Germinal center (tissue), 1 donor: ENCODE results near the gene CLEC1B.
"Not testable (repeated sequence)": the region's sequence is repeated elsewhere in the genome, so short reads cannot be mapped to it uniquely, and the experiment has no call there.

Experiments used
- DNase-seq: peaks from one replicate; pipeline ENCODE4 v3.0.0; 2012; ENCODE audit warnings: mixed read lengths, low spot score

The CLEC1B gene

DNA sequence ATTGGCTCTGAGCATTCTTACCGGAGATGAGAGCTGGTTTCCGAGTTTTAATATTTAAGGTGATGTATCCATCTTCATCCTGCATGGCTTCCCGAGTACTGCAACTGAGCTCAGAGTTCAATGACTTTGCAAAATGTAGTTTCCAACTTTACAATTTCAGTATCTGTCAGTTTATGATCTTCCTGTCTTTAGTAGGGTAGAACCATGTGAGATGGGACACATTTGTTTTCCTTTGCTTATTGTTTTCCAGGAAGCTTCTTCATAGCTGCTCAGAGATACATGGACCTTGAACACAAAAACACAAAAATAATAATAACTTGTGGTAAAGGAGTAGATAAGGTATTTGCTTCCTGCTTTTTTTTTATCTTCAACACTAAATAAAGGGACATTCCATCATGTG lies at the start of gene CLEC1B:
Gene CLEC1B, minus strand, starts transcription at position 106 of the 400 bp plus-strand sequence. Its CDS starts 21 bp downstream, at position 85.
- no peak for DNase-seq

- no peak for DNase-seq
These were observed 49.6 kb upstream of the CLEC1B start for GRCh38 chr12:10048526-10048925.

- DNase-seq: no peak
These were observed 43.2 kb upstream of the CLEC1B start for GRCh38 chr12:10042167-10042566.

- DNase-seq: no peak
These were observed 35.0 kb upstream of the CLEC1B start for GRCh38 chr12:10033783-10034545.

GRCh38 chr12:10031771-10032175 lies 32.9 kb upstream of the CLEC1B start:
- DNase-seq: no peak

DNA sequence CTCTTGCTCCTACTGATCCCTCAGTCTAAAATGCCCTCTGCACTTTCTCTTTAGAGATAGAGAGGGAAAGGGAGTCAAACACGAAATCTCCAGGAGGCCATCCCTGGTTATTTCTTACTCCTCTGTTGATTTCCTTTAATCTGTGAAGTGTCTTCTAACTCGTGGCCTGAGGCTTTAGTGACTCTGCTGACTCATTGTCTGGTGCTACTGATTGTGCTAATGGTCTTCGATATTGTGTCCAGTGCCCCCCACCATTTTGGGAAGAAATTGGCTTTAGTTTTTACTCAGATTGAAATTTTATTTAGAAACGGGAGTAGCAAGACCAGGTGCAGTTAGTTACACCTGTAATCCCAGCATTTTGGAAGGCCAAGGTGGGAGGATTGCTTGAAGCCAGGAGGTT lies 32.4 kb upstream of the CLEC1B start:
- no peak for DNase-seq

DNA sequence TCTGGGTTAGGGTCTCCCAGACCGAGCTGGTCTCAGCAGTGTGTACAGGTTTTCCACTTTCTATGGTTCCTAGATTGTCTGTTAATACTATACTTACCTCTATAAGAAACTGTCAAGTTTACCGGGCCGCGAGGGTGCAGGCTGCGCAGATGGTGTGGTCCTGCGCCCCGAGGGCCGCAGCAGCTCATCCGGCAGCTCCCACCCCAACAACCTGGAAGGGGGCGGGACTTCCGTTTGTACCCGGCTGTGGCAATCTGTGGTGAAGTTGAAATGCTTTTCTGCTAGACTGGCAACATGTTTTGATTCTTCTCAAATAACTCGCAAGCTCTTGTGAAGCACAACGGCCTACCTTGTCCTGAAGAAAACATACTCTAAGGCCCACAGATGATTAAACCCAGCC lies 31.5 kb upstream of the CLEC1B start, which contains the start of gene CLEC9A:
Gene CLEC9A, plus strand, starts transcription at position 237 of the 400 bp plus-strand sequence. CDS start 22,006 bp downstream, outside the sequence.
- no peak for DNase-seq

GRCh38 chr12:10027721-10028120 lies 28.8 kb upstream of the CLEC1B start:
- DNase-seq: no peak

GRCh38 chr12:10027311-10027710 lies 28.4 kb upstream of the CLEC1B start:
- no peak for DNase-seq

- not testable (repeated sequence) for DNase-seq
These were observed 27.7 kb upstream of the CLEC1B start for GRCh38 chr12:10026666-10027065.

- no peak for DNase-seq
These were observed 26.3 kb upstream of the CLEC1B start for GRCh38 chr12:10025236-10025635.

DNA sequence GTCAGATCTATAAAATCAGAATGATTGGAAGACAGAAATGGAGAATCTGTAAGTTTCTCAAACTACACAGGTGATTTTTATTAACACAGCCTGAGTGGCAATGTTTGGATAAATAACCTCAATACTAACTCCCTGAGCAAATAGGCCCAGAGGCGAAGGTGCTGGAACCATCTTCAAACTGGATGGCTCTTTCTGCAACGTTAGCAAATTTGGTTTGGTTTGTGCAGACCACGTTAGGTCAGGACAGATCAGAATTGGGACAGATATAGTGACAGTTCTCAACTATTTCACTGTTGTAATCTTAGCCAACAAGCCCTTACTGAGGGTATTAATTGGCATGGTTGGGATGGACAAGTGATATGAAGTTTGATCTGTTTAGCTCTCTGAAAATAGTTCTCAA lies 22.4 kb upstream of the CLEC1B start:
- DNase-seq: no peak

DNA sequence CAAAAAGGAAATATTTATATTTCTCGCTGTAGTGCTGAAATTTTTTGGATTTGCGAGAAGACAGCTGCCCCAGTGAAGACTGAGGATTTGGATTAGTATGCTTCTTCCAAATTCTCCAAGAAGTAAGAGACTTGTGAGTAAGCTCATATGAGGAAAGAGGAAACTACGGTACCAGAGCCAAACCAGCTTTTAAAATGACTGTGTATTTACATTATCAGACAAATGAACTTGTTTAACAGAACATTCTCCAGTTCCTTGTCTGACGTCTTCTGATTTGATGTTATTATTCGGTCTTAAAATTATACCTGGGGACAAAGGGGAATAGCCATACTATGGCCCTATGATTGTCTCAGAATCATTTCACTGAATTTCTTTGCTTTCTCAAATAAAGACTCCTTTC lies 19.5 kb upstream of the CLEC1B start:
- no peak for DNase-seq

DNA sequence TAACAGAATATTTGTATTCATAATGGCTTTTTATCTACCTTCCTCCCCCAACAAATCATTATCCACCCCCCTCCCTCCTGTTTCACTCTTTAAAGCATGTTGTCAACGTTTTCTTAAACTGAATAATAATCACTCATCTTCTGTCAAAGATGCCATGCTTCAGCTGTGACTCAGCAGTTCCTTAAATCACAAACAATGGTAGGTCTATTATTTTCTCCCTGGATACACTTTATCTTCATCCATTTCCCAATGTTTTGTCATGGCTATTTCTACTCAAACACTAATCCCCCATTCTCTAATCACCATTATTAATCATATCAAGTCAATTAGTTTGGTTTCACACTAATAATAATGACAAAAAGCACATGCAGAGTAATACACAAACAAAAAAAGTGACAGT lies 18.0 kb upstream of the CLEC1B start:
- no peak for DNase-seq

DNA sequence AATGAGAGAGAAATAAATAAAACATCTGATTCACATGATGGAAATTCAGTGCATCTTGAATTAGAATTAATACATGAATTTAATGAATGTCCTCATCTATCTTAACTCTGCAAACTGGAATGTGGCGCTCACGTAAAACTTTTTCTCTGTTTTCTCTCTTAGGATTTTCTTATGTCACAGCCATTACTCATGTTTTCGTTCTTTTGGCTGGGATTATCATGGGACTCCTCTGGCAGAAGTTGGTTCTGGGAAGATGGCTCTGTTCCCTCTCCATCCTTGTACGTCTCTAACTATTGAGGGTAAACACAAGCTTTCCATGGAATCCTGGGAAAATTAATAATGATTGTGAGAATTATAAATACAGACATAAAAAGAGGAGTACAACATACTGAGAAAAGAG lies 16.5 kb upstream of the CLEC1B start:
- no peak for DNase-seq

DNA sequence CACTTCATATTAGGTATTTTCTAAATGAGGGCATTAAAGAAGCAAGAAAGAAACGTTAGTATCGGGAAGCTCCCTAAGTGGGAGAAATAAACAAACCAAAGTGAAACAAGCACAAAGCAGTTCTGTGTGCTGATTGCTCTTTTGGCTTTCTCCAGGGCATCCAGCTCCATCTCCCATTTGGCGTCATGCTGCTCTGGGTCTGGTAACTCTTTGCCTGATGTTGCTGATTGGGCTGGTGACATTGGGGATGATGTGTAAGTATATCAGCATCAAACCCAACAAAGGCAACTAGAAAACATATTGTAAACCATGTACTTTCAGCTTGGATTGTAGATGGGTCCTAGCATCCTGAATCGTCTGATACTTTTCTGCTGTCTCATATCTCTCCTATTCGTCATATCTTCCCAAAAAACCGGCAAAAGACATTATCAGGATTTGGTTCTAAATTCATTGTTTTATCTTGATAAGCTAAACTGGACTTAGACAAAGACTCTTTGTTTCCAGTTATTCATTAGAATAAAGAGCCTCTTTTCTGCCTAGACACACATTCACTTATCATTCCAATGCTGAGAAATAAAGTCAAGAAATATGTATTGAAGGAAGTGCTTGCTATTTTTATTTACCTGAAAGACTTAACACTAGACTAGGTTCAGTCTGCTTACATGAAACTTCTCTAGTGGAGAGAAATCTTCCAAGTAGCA lies 13.9 kb upstream of the CLEC1B start:
- DNase-seq: no peak

DNA sequence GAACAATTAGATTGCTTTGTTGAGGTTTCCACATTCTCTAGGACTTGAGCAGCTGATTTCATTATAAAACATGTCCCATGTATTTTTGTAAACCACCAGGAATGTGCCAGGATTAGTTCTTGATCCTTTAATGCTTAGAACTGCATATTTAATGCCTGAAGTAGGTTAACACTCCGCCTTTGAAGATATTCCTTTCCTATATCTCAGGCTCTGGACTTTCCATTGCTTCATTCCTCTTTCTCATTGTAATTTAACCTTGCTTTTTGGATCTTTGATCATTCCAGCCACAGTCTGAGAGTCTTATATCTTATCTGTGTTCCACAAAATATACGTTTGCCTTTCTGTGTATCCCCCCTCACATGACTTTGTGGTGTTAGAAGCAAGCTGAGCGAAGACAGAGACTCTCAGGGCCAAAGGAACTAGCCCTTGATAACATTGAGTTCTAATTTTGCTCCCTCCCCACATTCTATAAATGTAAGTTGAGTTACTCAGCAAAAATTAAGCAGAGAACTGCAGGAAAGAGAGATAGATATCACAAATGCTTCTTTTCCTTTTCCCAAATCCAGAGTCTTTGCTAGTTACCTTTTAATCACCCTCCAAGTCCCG lies 2.4 kb upstream of the CLEC1B start:
- no peak for DNase-seq

DNA sequence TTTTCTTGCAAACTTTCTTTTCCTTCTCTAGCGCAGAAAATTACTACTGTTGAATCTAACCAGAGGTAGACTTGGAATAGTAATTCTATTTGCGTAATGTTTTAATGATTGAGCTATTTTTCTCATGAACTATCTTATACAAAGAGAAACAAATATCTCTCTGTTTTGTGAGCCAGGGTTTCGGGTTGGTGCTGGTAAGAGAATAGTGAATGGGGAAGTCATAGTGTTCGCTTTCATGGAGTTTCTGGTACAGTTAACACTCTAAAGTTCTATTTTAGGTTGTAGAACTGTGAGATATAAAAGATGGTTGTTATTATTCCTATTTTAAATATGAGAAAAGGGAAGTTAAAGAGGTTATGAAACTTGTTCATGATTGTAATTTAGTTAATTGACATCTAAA lies 6.6 kb downstream of the CLEC1B start:
- DNase-seq: peak; percentile 4

DNA sequence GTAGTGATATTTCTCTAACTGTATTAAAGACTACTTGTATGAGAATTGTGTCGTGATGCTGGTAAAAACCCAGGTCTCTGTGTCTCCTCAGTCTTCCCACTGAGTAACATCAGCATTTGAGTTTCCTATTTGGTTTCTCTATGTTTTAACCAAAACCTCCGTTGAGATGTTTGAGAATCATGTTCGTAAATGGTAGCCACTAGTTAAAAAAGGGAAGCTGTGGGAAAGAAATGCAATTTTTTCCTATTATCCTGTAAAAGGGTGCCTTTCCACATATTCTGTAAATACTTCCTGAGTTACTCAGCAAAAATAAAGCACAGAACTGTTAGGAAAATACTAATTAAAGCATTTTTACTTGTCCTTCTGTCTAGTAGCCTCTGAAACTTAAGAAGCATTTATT lies 7.0 kb downstream of the CLEC1B start:
- DNase-seq: no peak

- DNase-seq: no peak
These were observed 18.8 kb downstream of the CLEC1B start for GRCh38 chr12:9980126-9980525.

DNA sequence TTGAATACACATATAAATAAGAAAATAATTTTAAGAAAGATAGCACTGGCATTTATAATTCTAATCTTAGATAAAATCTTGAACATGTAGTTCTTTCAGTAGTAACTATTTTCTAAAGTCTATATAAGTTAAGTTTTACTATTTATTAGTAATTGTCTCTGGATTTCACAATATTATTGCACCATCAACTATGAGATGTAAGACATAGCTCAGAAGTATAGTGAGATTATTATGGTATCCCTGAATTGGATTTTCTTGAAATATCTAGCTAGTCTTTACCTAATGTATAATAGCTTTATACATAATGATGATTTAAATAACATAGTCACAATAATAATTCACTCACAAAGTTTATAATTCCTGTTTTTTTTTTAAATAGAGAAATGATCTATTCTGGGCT lies 21.0 kb downstream of the CLEC1B start:
- no peak for DNase-seq

GRCh38 chr12:9976626-9977025 lies 22.3 kb downstream of the CLEC1B start:
- not testable (repeated sequence) for DNase-seq

DNA sequence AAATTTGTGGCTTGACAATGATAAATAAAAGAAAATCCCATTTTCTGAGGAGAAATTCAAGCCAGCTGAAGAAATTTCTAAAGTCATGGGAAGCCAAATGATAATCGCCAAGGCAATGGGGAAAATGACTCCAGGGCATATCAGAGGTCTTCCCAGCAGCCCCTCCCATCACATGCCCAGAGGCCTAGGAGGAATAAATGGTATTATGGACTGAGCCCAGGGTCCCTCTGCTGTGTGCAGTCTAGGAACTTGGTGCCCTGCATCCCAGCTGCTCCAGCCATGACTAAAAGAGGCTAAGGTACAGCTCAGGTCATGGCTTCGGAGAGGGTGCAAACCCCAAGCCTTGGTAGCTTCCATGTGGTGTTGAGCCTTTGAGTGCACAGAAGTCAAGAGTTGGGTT lies 23.3 kb downstream of the CLEC1B start:
- DNase-seq: no peak
